ENCODE measurements around the gene ADISSP. TPM values are rescaled to one million over a fixed set of nuclear protein-coding genes. Genes with fewer than 3 reads are reported as not detected.
A peak's percentile ranks its signal among the peaks of the same experiment; 100 is the strongest.

The ADISSP gene
- total RNA-seq, 4 donors from 2014 or later = 11.6 to 17.0 (median 16.3) TPM

GRCh38 chr20:3751675-3752385 is 15.7 kb downstream of the ADISSP start:
- Histone ChIP-seq H3K27me3 (no peaks in the 10 kb centered on the region), H3K36me3 (no peaks in the 10 kb centered on the region), H3K4me1 (peaks cover 6 to 21% of the 10 kb centered on the region in 2 donors), H3K9me3 (no peaks in the 10 kb centered on the region), H3K27ac (no peak overlapping the region), H3K4me3 (replicated peaks in 1 of 3) (peak overlapping the region in 1 of 3 donors; percentile 19)
- 35 to 55% methylated on average over 25 to 49 of the region's 95 CpGs for WGBS, 2 donors
- DNase-seq = peak; percentile 51 to 63
- intact Hi-C loops (cut with DNase I) = no loop called here
- TF ChIP-seq POLR2A (IDR thresholded peaks at IDR 0.05) (no peak), CTCF (IDR thresholded peaks at IDR 0.05) (no peak)

DNA sequence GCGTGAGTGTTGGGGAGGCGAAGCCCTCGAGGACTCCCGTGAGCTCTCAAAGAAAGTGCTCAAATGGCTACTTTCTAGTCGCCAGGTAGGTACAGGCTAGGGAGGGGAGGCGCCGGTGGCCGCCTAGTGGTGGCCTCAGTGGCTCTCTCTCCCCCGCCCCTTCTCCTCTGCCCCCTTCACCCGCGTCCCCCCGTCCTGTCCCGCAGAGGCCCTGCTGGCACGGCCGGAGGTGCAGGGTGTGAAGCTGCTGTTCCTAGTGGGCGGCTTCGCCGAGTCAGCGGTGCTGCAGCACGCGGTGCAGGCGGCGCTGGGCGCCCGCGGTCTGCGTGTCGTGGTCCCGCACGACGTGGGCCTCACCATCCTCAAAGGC is 16.3 kb downstream of the ADISSP start:
- no peaks in the 10 kb centered on the region for H3K27me3 ChIP-seq
- H3K4me3 ChIP-seq (replicated peaks in 1 of 3) = peak overlapping the region in 1 of 3 donors; percentile 19
- no peaks in the 10 kb centered on the region for H3K36me3 ChIP-seq
- H3K9me3 ChIP-seq = no peaks in the 10 kb centered on the region
- no peak overlapping the region for H3K27ac ChIP-seq
- WGBS, 2 donors = 73 to 74% methylated on average over 7 to 9 of the region's 31 CpGs
- intact Hi-C loops (cut with DNase I) = no loop called here
- TF ChIP-seq POLR2A (IDR thresholded peaks at IDR 0.05) (no peak), CTCF (IDR thresholded peaks at IDR 0.05) (no peak)
- no peak for DNase-seq
- peaks cover 6 to 21% of the 10 kb centered on the region in 2 donors for H3K4me1 ChIP-seq

- H3K36me3 ChIP-seq = no peaks in the 10 kb centered on the region
- peaks cover 6 to 26% of the 10 kb centered on the region in 2 donors for H3K4me1 ChIP-seq
Measured at GRCh38 chr20:3749689-3750531, 17.6 kb downstream of the ADISSP start.

DNA sequence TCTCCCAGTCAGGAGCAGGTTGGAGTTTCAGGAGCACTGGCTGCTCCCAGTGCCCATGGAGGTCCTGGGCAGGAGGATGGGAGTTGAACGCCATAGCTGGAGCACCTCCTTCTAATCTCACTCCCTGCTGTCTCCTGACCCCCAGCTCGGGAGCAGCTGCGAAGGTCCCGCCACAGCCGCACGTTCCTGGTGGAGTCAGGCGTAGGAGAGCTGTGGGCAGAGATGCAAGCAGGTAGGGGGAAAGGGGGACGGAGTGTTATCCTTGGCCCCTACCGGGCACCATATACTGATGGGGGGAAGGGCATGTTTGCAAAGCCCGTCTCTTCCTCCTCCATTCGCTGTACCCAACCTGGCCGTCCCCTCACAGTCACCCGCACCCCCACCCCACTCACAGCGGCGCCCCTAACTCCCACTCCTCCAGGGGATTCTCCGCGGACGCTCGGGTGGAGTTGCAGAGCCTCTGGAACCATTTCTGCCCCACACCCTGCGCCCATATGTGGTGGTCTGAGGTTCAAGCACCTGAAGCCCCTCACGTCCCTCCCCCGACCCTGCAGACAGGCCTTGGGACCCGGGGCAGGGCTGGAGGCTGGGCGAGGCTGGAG is 18.4 kb downstream of the ADISSP start:
- no peaks in the 10 kb centered on the region for H3K27me3 ChIP-seq
- intact Hi-C loops (cut with DNase I) = no loop called here
- H3K4me3 ChIP-seq (replicated peaks in 1 of 3) = no peak overlapping the region
- no peak overlapping the region for H3K27ac ChIP-seq
- WGBS, 2 donors = 70 to 73% methylated on average over 18 to 21 of the region's 24 CpGs
- H3K9me3 ChIP-seq = no peaks in the 10 kb centered on the region
- TF ChIP-seq POLR2A (IDR thresholded peaks at IDR 0.05) (no peak), CTCF (IDR thresholded peaks at IDR 0.05) (no peak)
- DNase-seq = no peak
- H3K36me3 ChIP-seq = no peaks in the 10 kb centered on the region
- peaks cover 9 to 28% of the 10 kb centered on the region in 2 donors for H3K4me1 ChIP-seq

More at GRCh38 chr20:3749689-3750531, 17.6 kb downstream of the ADISSP start:
- H3K27me3 ChIP-seq = no peaks in the 10 kb centered on the region
- H3K9me3 ChIP-seq = no peaks in the 10 kb centered on the region
- no peak overlapping the region for H3K27ac ChIP-seq
- DNase-seq = peak; percentile 48 to 51
- TF ChIP-seq POLR2A (IDR thresholded peaks at IDR 0.05) = no peak
- TF ChIP-seq CTCF (IDR thresholded peaks at IDR 0.05) = peak; percentile 41 to 86 (median 62)
- intact Hi-C loops (cut with DNase I) = no loop called here
- 34 to 51% methylated on average over 22 to 33 of the region's 72 CpGs for WGBS, 2 donors
- no peak overlapping the region for H3K4me3 ChIP-seq (replicated peaks in 1 of 3)

Measured in thyroid gland (tissue), 4 donors.